SK-N-SH treated with all-trans-retinoic acid at 6 μM for 48 hours (cell line): ENCODE results near the gene SIL1.

ENCODE experiments used
- ARNTL ChIP-seq: fragments of 450-650 bp; formaldehyde crosslinking; IDR thresholded peaks from 2 replicates; pipeline ENCODE4 v1.5.0; 2020; ENCODE audit warnings: low read depth, mild to moderate bottlenecking, moderate library complexity, borderline replicate concordance
- BACH2 ChIP-seq: fragments of 250-450 bp; sonication (Bioruptor Pico); IDR thresholded peaks from 2 replicates; pipeline ENCODE4 v1.9.0; 2021; ENCODE audit warnings: mild to moderate bottlenecking, borderline replicate concordance
- CSDC2 ChIP-seq: fragments of 250-450 bp; sonication (Bioruptor Pico); IDR thresholded peaks from 2 replicates; pipeline ENCODE4 v1.5.0; 2020; ENCODE audit warnings: mild to moderate bottlenecking, moderate library complexity
- ESRRG ChIP-seq: fragments of 250-450 bp; sonication (Bioruptor Pico); IDR thresholded peaks from 2 replicates; pipeline ENCODE4 v1.6.1; 2021; ENCODE audit warnings: mild to moderate bottlenecking
- GLIS3 ChIP-seq: fragments of 250-450 bp; sonication (Bioruptor Pico); IDR thresholded peaks from 2 replicates; pipeline ENCODE4 v1.5.0; 2020; ENCODE audit warnings: mild to moderate bottlenecking, moderate library complexity
- ISL1 ChIP-seq: fragments of 250-450 bp; sonication (Bioruptor Pico); IDR thresholded peaks from 2 replicates; pipeline ENCODE4 v2.1.2; 2022; ENCODE audit warnings: mild to moderate bottlenecking, moderate library complexity
- PPARA ChIP-seq: fragments of 250-450 bp; sonication (Bioruptor Pico); IDR thresholded peaks from 2 replicates; pipeline ENCODE4 v1.5.0; 2020; ENCODE audit warnings: mild to moderate bottlenecking, borderline replicate concordance
- RARB ChIP-seq: fragments of 250-450 bp; sonication (Bioruptor Pico); IDR thresholded peaks from 2 replicates; pipeline ENCODE4 v1.8.0; 2021; ENCODE audit warnings: mild to moderate bottlenecking, moderate library complexity
- TCF4 ChIP-seq: fragments of 250-450 bp; sonication (Bioruptor Pico); IDR thresholded peaks from 2 replicates; pipeline ENCODE4 v1.8.0; 2021; ENCODE audit warnings: mild to moderate bottlenecking, moderate library complexity, borderline replicate concordance
- ZFP30 ChIP-seq: fragments of 450-650 bp; formaldehyde crosslinking; IDR thresholded peaks from 2 replicates; pipeline ENCODE4 v1.5.0; 2022; ENCODE audit warnings: mild to moderate bottlenecking, moderate library complexity
- ZNF70 ChIP-seq: fragments of 450-650 bp; formaldehyde crosslinking; IDR thresholded peaks from 2 replicates; pipeline ENCODE4 v1.5.0; 2020; ENCODE audit warnings: mild to moderate bottlenecking, moderate library complexity
- TF ChIP-seq, protein P1 (sequence below): fragments of 250-450 bp; sonication (Bioruptor Pico); IDR thresholded peaks from 2 replicates; pipeline ENCODE4 v1.5.0; 2020; ENCODE audit warnings: mild to moderate bottlenecking, moderate library complexity
- TF ChIP-seq, protein P2 (sequence below): fragments of 250-450 bp; sonication (Bioruptor Pico); IDR thresholded peaks from 2 replicates; pipeline ENCODE4 v1.8.0; 2021; ENCODE audit warnings: low read depth, mild to moderate bottlenecking, moderate library complexity, borderline replicate concordance
- TF ChIP-seq, protein P3 (sequence below): fragments of 250-450 bp; sonication (Bioruptor Pico); IDR thresholded peaks from 2 replicates; pipeline ENCODE4 v1.8.0; 2020; ENCODE audit warnings: mild to moderate bottlenecking, moderate library complexity, borderline replicate concordance

DNA sequence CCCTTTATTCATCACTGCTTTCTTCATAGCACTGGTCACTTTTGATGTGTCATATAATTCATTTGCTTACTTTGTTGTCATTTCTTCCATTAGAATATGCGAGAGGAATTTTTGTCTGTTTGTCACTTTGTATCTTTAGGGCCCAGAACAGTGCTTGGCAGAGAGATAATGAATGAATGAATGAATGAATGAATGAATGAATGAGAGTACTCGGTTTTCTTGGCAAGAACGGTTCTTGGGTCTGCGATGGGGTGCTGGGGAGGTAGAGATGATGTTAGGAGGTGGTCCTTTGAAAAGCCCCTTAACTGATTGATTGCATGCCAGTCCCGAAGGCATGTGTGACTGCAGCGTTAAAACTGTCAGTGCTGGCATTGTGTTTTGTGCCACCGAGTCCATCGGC lies 270.6 kb downstream of the SIL1 start:
- TF ChIP-seq, protein P1, sequence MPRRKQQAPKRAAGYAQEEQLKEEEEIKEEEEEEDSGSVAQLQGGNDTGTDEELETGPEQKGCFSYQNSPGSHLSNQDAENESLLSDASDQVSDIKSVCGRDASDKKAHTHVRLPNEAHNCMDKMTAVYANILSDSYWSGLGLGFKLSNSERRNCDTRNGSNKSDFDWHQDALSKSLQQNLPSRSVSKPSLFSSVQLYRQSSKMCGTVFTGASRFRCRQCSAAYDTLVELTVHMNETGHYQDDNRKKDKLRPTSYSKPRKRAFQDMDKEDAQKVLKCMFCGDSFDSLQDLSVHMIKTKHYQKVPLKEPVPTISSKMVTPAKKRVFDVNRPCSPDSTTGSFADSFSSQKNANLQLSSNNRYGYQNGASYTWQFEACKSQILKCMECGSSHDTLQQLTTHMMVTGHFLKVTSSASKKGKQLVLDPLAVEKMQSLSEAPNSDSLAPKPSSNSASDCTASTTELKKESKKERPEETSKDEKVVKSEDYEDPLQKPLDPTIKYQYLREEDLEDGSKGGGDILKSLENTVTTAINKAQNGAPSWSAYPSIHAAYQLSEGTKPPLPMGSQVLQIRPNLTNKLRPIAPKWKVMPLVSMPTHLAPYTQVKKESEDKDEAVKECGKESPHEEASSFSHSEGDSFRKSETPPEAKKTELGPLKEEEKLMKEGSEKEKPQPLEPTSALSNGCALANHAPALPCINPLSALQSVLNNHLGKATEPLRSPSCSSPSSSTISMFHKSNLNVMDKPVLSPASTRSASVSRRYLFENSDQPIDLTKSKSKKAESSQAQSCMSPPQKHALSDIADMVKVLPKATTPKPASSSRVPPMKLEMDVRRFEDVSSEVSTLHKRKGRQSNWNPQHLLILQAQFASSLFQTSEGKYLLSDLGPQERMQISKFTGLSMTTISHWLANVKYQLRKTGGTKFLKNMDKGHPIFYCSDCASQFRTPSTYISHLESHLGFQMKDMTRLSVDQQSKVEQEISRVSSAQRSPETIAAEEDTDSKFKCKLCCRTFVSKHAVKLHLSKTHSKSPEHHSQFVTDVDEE = no peak
- no peak for TF ChIP-seq CSDC2
- no peak for TF ChIP-seq GLIS3 (CRISPR knock-in tag)
- TF ChIP-seq ESRRG (CRISPR knock-in tag) = no peak
- TF ChIP-seq, protein P2, sequence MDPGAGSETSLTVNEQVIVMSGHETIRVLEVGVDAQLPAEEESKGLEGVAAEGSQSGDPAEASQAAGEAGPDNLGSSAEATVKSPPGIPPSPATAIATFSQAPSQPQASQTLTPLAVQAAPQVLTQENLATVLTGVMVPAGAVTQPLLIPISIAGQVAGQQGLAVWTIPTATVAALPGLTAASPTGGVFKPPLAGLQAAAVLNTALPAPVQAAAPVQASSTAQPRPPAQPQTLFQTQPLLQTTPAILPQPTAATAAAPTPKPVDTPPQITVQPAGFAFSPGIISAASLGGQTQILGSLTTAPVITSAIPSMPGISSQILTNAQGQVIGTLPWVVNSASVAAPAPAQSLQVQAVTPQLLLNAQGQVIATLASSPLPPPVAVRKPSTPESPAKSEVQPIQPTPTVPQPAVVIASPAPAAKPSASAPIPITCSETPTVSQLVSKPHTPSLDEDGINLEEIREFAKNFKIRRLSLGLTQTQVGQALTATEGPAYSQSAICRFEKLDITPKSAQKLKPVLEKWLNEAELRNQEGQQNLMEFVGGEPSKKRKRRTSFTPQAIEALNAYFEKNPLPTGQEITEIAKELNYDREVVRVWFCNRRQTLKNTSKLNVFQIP (CRISPR knock-in tag) = no peak
- no peak for TF ChIP-seq RARB (CRISPR knock-in tag)
- no peak for TF ChIP-seq ARNTL (CRISPR knock-in tag)
- TF ChIP-seq, protein P3, sequence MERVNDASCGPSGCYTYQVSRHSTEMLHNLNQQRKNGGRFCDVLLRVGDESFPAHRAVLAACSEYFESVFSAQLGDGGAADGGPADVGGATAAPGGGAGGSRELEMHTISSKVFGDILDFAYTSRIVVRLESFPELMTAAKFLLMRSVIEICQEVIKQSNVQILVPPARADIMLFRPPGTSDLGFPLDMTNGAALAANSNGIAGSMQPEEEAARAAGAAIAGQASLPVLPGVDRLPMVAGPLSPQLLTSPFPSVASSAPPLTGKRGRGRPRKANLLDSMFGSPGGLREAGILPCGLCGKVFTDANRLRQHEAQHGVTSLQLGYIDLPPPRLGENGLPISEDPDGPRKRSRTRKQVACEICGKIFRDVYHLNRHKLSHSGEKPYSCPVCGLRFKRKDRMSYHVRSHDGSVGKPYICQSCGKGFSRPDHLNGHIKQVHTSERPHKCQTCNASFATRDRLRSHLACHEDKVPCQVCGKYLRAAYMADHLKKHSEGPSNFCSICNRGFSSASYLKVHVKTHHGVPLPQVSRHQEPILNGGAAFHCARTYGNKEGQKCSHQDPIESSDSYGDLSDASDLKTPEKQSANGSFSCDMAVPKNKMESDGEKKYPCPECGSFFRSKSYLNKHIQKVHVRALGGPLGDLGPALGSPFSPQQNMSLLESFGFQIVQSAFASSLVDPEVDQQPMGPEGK (CRISPR knock-in tag) = no peak
- no peak for TF ChIP-seq BACH2
- no peak for TF ChIP-seq PPARA (CRISPR knock-in tag)
- no peak for TF ChIP-seq ISL1
- no peak for TF ChIP-seq TCF4
- no peak for TF ChIP-seq ZNF70
- TF ChIP-seq ZFP30 (CRISPR knock-in tag) = no peak
